A549 (cell line): ENCODE data around the gene SERPINA6.

Experiments used
- ELK1 ChIP-seq: fragments of 150-350 bp; IDR thresholded peaks from 2 replicates; pipeline ENCODE4 v1.6.1; 2014; ENCODE audit warnings: low read depth, mild to moderate bottlenecking, low read length
- FOSB ChIP-seq: fragments of 250-450 bp; sonication (Bioruptor Pico); IDR thresholded peaks from 2 replicates; pipeline ENCODE4 v1.5.0; 2020; ENCODE audit warnings: mild to moderate bottlenecking, moderate library complexity
- RAD21 ChIP-seq, 2 experiments: fragments of >200 bp in 1 of 2; sonication (Bioruptor Twin) in 1 of 2; formaldehyde crosslinking in 1 of 2; IDR thresholded peaks in 1 of 2; conservative IDR thresholded peaks in 1 of 2; 2 replicates in 1 of 2; 3 replicates in 1 of 2; pipeline ENCODE4 v1.6.1; 2012 to 2018; ENCODE audit warnings: inconsistent platforms in 1 of 2
- SMC3 ChIP-seq: fragments of >200 bp; sonication (Bioruptor Twin); formaldehyde crosslinking; IDR thresholded peaks from 3 replicates; pipeline ENCODE4 v1.6.1; 2018; ENCODE audit warnings: inconsistent platforms
- TP53 ChIP-seq: fragments of 250-450 bp; sonication (Bioruptor Pico); IDR thresholded peaks from 2 replicates; pipeline ENCODE4 v1.5.0; 2021; ENCODE audit warnings: mild to moderate bottlenecking, moderate library complexity
- TF ChIP-seq, protein P1 (sequence below): fragments of >200 bp; sonication (Bioruptor Twin); formaldehyde crosslinking; IDR thresholded peaks from 3 replicates; pipeline ENCODE4 v1.5.1; 2016

GRCh38 chr14:94372021-94372605 lies 49.0 kb upstream of the SERPINA6 start:
- TF ChIP-seq FOSB (no peak), SMC3 (no peak), ELK1 (no peak), RAD21 (conservative IDR thresholded peaks at IDR 0.05 in 1 of 2, IDR thresholded peaks at IDR 0.05 in 1 of 2) (peak in 1 of 2 experiments; percentile 13; a peak in 1 of 5 replicates), TP53 (CRISPR knock-in tag) (no peak)
- TF ChIP-seq, protein P1, sequence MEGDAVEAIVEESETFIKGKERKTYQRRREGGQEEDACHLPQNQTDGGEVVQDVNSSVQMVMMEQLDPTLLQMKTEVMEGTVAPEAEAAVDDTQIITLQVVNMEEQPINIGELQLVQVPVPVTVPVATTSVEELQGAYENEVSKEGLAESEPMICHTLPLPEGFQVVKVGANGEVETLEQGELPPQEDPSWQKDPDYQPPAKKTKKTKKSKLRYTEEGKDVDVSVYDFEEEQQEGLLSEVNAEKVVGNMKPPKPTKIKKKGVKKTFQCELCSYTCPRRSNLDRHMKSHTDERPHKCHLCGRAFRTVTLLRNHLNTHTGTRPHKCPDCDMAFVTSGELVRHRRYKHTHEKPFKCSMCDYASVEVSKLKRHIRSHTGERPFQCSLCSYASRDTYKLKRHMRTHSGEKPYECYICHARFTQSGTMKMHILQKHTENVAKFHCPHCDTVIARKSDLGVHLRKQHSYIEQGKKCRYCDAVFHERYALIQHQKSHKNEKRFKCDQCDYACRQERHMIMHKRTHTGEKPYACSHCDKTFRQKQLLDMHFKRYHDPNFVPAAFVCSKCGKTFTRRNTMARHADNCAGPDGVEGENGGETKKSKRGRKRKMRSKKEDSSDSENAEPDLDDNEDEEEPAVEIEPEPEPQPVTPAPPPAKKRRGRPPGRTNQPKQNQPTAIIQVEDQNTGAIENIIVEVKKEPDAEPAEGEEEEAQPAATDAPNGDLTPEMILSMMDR = no peak
